Hepatocyte (in vitro differentiated cells): Measurements from ENCODE around the gene NFAT5.

Experiments
- CTCF ChIP-seq: fragments of 200-600 bp; sonication (generic); IDR thresholded peaks from 2 replicates; pipeline ENCODE4 v1.5.1; 2016; ENCODE audit warnings: antibody characterized with exemption, mild to moderate bottlenecking; ENCODE audit not compliant: poor library complexity
- EZH2phosphoT487 ChIP-seq: fragments of 200-600 bp; sonication (generic); IDR thresholded peaks from one replicate; pipeline ENCODE4 v1.6.1; 2018; ENCODE audit warnings: antibody characterized with exemption, mild to moderate bottlenecking, low read depth, moderate library complexity; ENCODE audit not compliant: unreplicated experiment, severe bottlenecking

DNA sequence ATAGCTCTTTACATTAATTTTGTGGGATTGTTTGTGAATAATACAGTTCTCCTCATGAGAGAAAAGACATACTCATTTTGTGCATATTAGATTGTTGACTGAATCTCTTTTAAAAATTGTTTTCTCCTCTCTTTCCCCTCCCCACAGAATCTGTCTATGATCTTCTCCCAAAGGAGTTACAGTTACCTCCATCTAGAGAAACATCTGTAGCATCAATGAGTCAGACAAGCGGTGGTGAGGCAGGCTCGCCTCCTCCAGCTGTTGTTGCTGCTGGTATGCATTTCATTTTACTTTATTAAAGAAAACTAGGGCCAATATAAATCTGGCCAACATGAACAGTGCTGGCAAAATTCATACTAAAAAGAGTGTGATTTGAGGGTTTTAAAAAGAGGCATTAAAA, 60.5 kb downstream of the NFAT5 start:
- no peak for TF ChIP-seq CTCF
- TF ChIP-seq EZH2phosphoT487 = no peak
